Astrocyte (in vitro differentiated cells and primary cell): ENCODE data around the gene HFE.

ENCODE experiments used
- CTCF ChIP-seq: IDR thresholded peaks from 2 replicates; pipeline ENCODE4 v1.5.1; 2011; ENCODE audit warnings: low read depth, mild to moderate bottlenecking, inconsistent platforms, low read length, moderate library complexity; ENCODE audit not compliant: insufficient read depth
- EZH2 ChIP-seq: IDR thresholded peaks from 2 replicates; pipeline ENCODE4 v1.6.1; 2012; ENCODE audit warnings: mild to moderate bottlenecking, low read length, inconsistent platforms; ENCODE audit not compliant: insufficient read depth

- TF ChIP-seq CTCF (no peak), EZH2 (no peak)
These were observed 22.5 kb downstream of the HFE start for GRCh38 chr6:26109772-26110171.
